ENCODE measurements around the gene ALK. TPM values are rescaled to one million over a fixed set of nuclear protein-coding genes. Genes with fewer than 3 reads are reported as not detected.

The ALK gene
- total RNA-seq, 1 experiment from 2014 or later: not detected

- H4K91ac ChIP-seq (ENCODE audit: insufficient read length, low read depth, low read length): no peak overlapping the region
- Mint-ChIP-seq H3K36me3 (ENCODE audit: insufficient read depth in 1 of 3, low read depth in 3 of 3) (no peaks in the 10 kb centered on the region), H3K4me1 (peaks cover 0 to 4% of the 10 kb centered on the region in 2 experiments; a peak in 2 of 4 replicates), H3K27ac (no peak overlapping the region), H3K9me3 (no peaks in the 10 kb centered on the region; a peak in 1 of 5 replicates), H3K27me3 (ENCODE audit: low read depth) (no peaks in the 10 kb centered on the region; the same call in 1 of the 2 replicates), H3K4me3 (no peak overlapping the region)
- no peak for TF ChIP-seq CTCF (conservative IDR thresholded peaks at IDR 0.05)
- no peak overlapping the region for H3K4ac ChIP-seq (ENCODE audit: low read depth, low read length)
- H3K27ac ChIP-seq (ENCODE audit: insufficient read length, low read depth, low read length): no peak overlapping the region
- WGBS (ENCODE audit: extremely low coverage, insufficient read length, low lambda C conversion rate): no CpG with 5 or more reads among the region's 5 CpGs
- H2AFZ ChIP-seq (ENCODE audit: low read length): no peak overlapping the region
- no peaks in the 10 kb centered on the region for H3K4me1 ChIP-seq (ENCODE audit: insufficient read depth, low read length)
- no peak overlapping the region for H2BK12ac ChIP-seq (ENCODE audit: insufficient read length, low read depth, low read length)
- H3K9ac ChIP-seq (ENCODE audit: extremely low read depth, insufficient read length, low read length): no peak overlapping the region
- no peak overlapping the region for H3K18ac ChIP-seq (ENCODE audit: insufficient read length, low read depth, low read length)
- H4K8ac ChIP-seq (replicated peaks; ENCODE audit: insufficient read length, low read depth, low read length): no peak overlapping the region
- no peak for DNase-seq
- H3K14ac ChIP-seq (ENCODE audit: insufficient read depth, low read length): no peak overlapping the region
- no peak overlapping the region for H3K56ac ChIP-seq (ENCODE audit: insufficient read length, low read depth, low read length)
- no peak overlapping the region for H2BK20ac ChIP-seq (ENCODE audit: low read depth, low read length, poor library complexity, severe bottlenecking)
- no peaks in the 10 kb centered on the region for H3K27me3 ChIP-seq (ENCODE audit: insufficient read depth, low read length)
- no peaks in the 10 kb centered on the region for H4K20me1 ChIP-seq (ENCODE audit: control insufficient read depth, insufficient read depth, insufficient read length)
- H2BK15ac ChIP-seq (ENCODE audit: low read depth, low read length): no peak overlapping the region
- no peak overlapping the region for H2BK5ac ChIP-seq (ENCODE audit: insufficient read length, low read length)
- H2BK120ac ChIP-seq (ENCODE audit: low read depth, low read length, poor library complexity, severe bottlenecking): no peak overlapping the region
- no peaks in the 10 kb centered on the region for H3K9me3 ChIP-seq (ENCODE audit: control insufficient read depth, low read depth, low read length)
- no peak overlapping the region for H4K5ac ChIP-seq (ENCODE audit: insufficient read length, low read depth, low read length)
- no peak overlapping the region for H3T11ph ChIP-seq (ENCODE audit: low read length)
- no peak overlapping the region for H3K4me2 ChIP-seq (ENCODE audit: insufficient read depth, insufficient read length, low read length)
- H3K79me1 ChIP-seq (ENCODE audit: insufficient read depth, low read depth, low read length, poor library complexity, severe bottlenecking): no peaks in the 10 kb centered on the region
- no peaks in the 10 kb centered on the region for H3K79me2 ChIP-seq (ENCODE audit: insufficient read depth, low read length)
- H3K23ac ChIP-seq (ENCODE audit: insufficient read length, low read depth, low read length): no peak overlapping the region
- no peak overlapping the region for H2AK5ac ChIP-seq (ENCODE audit: insufficient read length, low read length)
- no peaks in the 10 kb centered on the region for H3K23me2 ChIP-seq (ENCODE audit: insufficient read length, low read depth, low read length, poor library complexity, severe bottlenecking)
Measured at GRCh38 chr2:29405266-29405665, 516.1 kb downstream of the ALK start.
